ENCODE results near the gene CEP95. TPM values are rescaled to one million over a fixed set of nuclear protein-coding genes. Genes with fewer than 3 reads are reported as not detected.

CEP95 gene
- total and polyA plus RNA-seq, 10 of the 15 experiments (the other 5 are each of a cell fraction or from before 2014, with no cell fraction given) = 17.7 to 54.9 (median 29.6) TPM

- TF ChIP-seq, protein P1, sequence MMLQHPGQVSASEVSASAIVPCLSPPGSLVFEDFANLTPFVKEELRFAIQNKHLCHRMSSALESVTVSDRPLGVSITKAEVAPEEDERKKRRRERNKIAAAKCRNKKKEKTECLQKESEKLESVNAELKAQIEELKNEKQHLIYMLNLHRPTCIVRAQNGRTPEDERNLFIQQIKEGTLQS (IDR thresholded peaks at IDR 0.05; ENCODE audit: borderline replicate concordance, extremely low read depth, low read depth, low read length) = peak; percentile 64; the same call in 1 of the 2 replicates
- TF ChIP-seq MTA2 (IDR thresholded peaks at IDR 0.05; ENCODE audit: low read depth) (peak; percentile 51), MEF2B (IDR thresholded peaks at IDR 0.05; ENCODE audit: partially characterized antibody, poor library complexity, severe bottlenecking) (peak; percentile 75), ZZZ3 (IDR thresholded peaks at IDR 0.05; ENCODE audit: control insufficient read depth, insufficient read length, low read depth) (no peak), HDGF (IDR thresholded peaks at IDR 0.05) (no peak), USF1 (IDR thresholded peaks at IDR 0.05; ENCODE audit: borderline replicate concordance, extremely low read length, insufficient read depth, low read depth, low read length) (peak; percentile 88), ESRRA (IDR thresholded peaks at IDR 0.05; ENCODE audit: low read length) (no peak), SIX5 (IDR thresholded peaks at IDR 0.05; ENCODE audit: low read depth, low read length, severe bottlenecking) (peak; percentile 10), BRCA1 (IDR thresholded peaks at IDR 0.05; ENCODE audit: low read depth, low read length) (no peak), TBL1XR1 (IDR thresholded peaks at IDR 0.05; ENCODE audit: low read depth, low read length) (no peak), GABPA (IDR thresholded peaks at IDR 0.05; ENCODE audit: low read depth) (peak; percentile 85), NKRF (conservative IDR thresholded peaks at IDR 0.05) (peak; percentile 55), MXI1 (IDR thresholded peaks at IDR 0.05; ENCODE audit: low read depth, low read length) (peak; percentile 67), ASH2L (IDR thresholded peaks at IDR 0.05; ENCODE audit: borderline replicate concordance, low read depth) (0 out of 2 replicates have a peak, but pooled peaks have one; percentile 42), CBX5 (IDR thresholded peaks at IDR 0.05; ENCODE audit: low read depth) (0 out of 2 replicates have a peak, but pooled peaks have one; percentile 47), SMC3 (IDR thresholded peaks at IDR 0.05; ENCODE audit: borderline replicate concordance, low read length) (no peak), SRF (IDR thresholded peaks at IDR 0.05; ENCODE audit: low read depth in 2 of 2, low read length in 2 of 2) (no peak; a peak in 1 of 4 replicates), SMARCA5 (IDR thresholded peaks at IDR 0.05) (no peak; the same call in 1 of the 2 replicates), RB1 (IDR thresholded peaks at IDR 0.05; ENCODE audit: borderline replicate concordance) (peak; percentile 72; the same call in 1 of the 2 replicates), HDAC2 (IDR thresholded peaks at IDR 0.05) (no peak)
- TF ChIP-seq, protein P2, sequence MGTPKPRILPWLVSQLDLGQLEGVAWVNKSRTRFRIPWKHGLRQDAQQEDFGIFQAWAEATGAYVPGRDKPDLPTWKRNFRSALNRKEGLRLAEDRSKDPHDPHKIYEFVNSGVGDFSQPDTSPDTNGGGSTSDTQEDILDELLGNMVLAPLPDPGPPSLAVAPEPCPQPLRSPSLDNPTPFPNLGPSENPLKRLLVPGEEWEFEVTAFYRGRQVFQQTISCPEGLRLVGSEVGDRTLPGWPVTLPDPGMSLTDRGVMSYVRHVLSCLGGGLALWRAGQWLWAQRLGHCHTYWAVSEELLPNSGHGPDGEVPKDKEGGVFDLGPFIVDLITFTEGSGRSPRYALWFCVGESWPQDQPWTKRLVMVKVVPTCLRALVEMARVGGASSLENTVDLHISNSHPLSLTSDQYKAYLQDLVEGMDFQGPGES (IDR thresholded peaks at IDR 0.05) = 0 out of 2 replicates have a peak, but pooled peaks have one; percentile 34
- TF ChIP-seq, protein P3, sequence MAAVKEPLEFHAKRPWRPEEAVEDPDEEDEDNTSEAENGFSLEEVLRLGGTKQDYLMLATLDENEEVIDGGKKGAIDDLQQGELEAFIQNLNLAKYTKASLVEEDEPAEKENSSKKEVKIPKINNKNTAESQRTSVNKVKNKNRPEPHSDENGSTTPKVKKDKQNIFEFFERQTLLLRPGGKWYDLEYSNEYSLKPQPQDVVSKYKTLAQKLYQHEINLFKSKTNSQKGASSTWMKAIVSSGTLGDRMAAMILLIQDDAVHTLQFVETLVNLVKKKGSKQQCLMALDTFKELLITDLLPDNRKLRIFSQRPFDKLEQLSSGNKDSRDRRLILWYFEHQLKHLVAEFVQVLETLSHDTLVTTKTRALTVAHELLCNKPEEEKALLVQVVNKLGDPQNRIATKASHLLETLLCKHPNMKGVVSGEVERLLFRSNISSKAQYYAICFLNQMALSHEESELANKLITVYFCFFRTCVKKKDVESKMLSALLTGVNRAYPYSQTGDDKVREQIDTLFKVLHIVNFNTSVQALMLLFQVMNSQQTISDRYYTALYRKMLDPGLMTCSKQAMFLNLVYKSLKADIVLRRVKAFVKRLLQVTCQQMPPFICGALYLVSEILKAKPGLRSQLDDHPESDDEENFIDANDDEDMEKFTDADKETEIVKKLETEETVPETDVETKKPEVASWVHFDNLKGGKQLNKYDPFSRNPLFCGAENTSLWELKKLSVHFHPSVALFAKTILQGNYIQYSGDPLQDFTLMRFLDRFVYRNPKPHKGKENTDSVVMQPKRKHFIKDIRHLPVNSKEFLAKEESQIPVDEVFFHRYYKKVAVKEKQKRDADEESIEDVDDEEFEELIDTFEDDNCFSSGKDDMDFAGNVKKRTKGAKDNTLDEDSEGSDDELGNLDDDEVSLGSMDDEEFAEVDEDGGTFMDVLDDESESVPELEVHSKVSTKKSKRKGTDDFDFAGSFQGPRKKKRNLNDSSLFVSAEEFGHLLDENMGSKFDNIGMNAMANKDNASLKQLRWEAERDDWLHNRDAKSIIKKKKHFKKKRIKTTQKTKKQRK (IDR thresholded peaks at IDR 0.05; ENCODE audit: low read depth, low read length) = no peak
Observed at GRCh38 chr17:64506576-64507412, at the start of gene CEP95 (continued).

Data from GM12878 (cell line).